Measurements from ENCODE around the gene SCLT1.
"Not testable (repeated sequence)": the region's sequence is repeated elsewhere in the genome, so short reads cannot be mapped to it uniquely, and the experiment has no call there.

SCLT1 gene

GRCh38 chr4:129077326-129077725 lies 16.0 kb downstream of the SCLT1 start:
- DNase-seq (ENCODE audit: low read depth in 1 of 2, low spot score in 1 of 2) = no peak

- not testable (repeated sequence) for DNase-seq (ENCODE audit: low read depth in 1 of 2, low spot score in 1 of 2)
Observed at GRCh38 chr4:129069537-129069936, 23.8 kb downstream of the SCLT1 start.

GRCh38 chr4:129064717-129065116 lies 28.6 kb downstream of the SCLT1 start:
- DNase-seq (ENCODE audit: low read depth in 1 of 2, low spot score in 1 of 2) = no peak

- DNase-seq (ENCODE audit: low read depth in 1 of 2, low spot score in 1 of 2) = no peak
Observed at GRCh38 chr4:129063640-129064039, 29.7 kb downstream of the SCLT1 start.

GRCh38 chr4:129062580-129062979 lies 30.8 kb downstream of the SCLT1 start:
- DNase-seq (ENCODE audit: low read depth in 1 of 2, low spot score in 1 of 2) = no peak

GRCh38 chr4:129059028-129059427 lies 34.3 kb downstream of the SCLT1 start:
- no peak for DNase-seq (ENCODE audit: low read depth in 1 of 2, low spot score in 1 of 2)

- no peak for DNase-seq (ENCODE audit: low read depth in 1 of 2, low spot score in 1 of 2)
Observed at GRCh38 chr4:129046055-129046959, 47.0 kb downstream of the SCLT1 start.

GRCh38 chr4:129043523-129043922 lies 49.8 kb downstream of the SCLT1 start:
- DNase-seq (ENCODE audit: low read depth in 1 of 2, low spot score in 1 of 2) = no peak

- DNase-seq (ENCODE audit: low read depth in 1 of 2, low spot score in 1 of 2) = no peak
Observed at GRCh38 chr4:129040471-129040870, 52.9 kb downstream of the SCLT1 start.

- no peak for DNase-seq (ENCODE audit: low read depth in 1 of 2, low spot score in 1 of 2)
Observed at GRCh38 chr4:129037093-129037492, 56.2 kb downstream of the SCLT1 start.

- no peak for DNase-seq (ENCODE audit: low read depth in 1 of 2, low spot score in 1 of 2)
Observed at GRCh38 chr4:129014566-129015509, 78.5 kb downstream of the SCLT1 start.

GRCh38 chr4:129008096-129008495 lies 85.2 kb downstream of the SCLT1 start:
- DNase-seq (ENCODE audit: low read depth in 1 of 2, low spot score in 1 of 2) = no peak

- DNase-seq (ENCODE audit: low read depth in 1 of 2, low spot score in 1 of 2) = no peak
Observed at GRCh38 chr4:128986908-128987307, 106.4 kb downstream of the SCLT1 start.

- no peak for DNase-seq (ENCODE audit: low read depth in 1 of 2, low spot score in 1 of 2)
Observed at GRCh38 chr4:128986019-128986418, 107.3 kb downstream of the SCLT1 start.

- no peak for DNase-seq (ENCODE audit: low read depth in 1 of 2, low spot score in 1 of 2)
Observed at GRCh38 chr4:128983771-128984485, 109.4 kb downstream of the SCLT1 start.

- DNase-seq (ENCODE audit: low read depth in 1 of 2, low spot score in 1 of 2) = no peak
Observed at GRCh38 chr4:128981377-128981776, 112.0 kb downstream of the SCLT1 start.

GRCh38 chr4:128980816-128981326 lies 112.5 kb downstream of the SCLT1 start:
- no peak for DNase-seq (ENCODE audit: low read depth in 1 of 2, low spot score in 1 of 2)

- no peak for DNase-seq (ENCODE audit: low read depth in 1 of 2, low spot score in 1 of 2)
Observed at GRCh38 chr4:128979934-128980333, 113.4 kb downstream of the SCLT1 start.

- DNase-seq (ENCODE audit: low read depth in 1 of 2, low spot score in 1 of 2) = no peak
Observed at GRCh38 chr4:128978985-128979384, 114.4 kb downstream of the SCLT1 start.

- no peak for DNase-seq (ENCODE audit: low read depth in 1 of 2, low spot score in 1 of 2)
Observed at GRCh38 chr4:128974136-128974581, 119.2 kb downstream of the SCLT1 start.

- DNase-seq (ENCODE audit: low read depth in 1 of 2, low spot score in 1 of 2) = no peak
Observed at GRCh38 chr4:128973384-128973783, 120.0 kb downstream of the SCLT1 start.
